ENCODE data around the gene PLPP6.
"Not testable (repeated sequence)": the region's sequence is repeated elsewhere in the genome, so short reads cannot be mapped to it uniquely, and the experiment has no call there.

Gene PLPP6

GRCh38 chr9:4662108-4662988, at the start of gene PLPP6:
Gene PLPP6 (plus strand): TSS chr9:4662294. CDS start chr9:4662376, 82 bp downstream.
- DNase-seq (ENCODE audit: low spot score) = peak; percentile 93

DNA sequence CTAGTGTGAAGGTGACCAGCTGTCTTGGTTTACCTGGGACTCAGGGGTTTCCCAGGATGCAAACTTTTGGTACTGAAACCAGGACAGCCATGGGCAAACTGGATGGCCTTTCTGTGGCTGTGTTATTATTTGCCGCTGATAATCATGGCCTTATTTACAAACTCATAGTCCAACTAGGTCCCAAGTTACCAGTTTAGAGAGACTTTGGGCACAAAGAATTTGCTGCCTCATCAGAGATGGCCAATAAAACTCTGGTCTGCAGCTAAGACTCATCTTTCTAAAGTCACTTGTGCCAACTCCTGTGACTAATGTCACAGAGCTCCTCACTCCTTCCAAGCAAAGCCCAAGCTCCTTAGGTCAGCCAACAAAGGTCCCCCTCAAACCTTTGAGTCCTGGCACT, 47.5 kb upstream of the PLPP6 start:
- no peak for DNase-seq (ENCODE audit: low spot score)

GRCh38 chr9:4615251-4615650, 46.8 kb upstream of the PLPP6 start:
- no peak for DNase-seq (ENCODE audit: low spot score)

DNA sequence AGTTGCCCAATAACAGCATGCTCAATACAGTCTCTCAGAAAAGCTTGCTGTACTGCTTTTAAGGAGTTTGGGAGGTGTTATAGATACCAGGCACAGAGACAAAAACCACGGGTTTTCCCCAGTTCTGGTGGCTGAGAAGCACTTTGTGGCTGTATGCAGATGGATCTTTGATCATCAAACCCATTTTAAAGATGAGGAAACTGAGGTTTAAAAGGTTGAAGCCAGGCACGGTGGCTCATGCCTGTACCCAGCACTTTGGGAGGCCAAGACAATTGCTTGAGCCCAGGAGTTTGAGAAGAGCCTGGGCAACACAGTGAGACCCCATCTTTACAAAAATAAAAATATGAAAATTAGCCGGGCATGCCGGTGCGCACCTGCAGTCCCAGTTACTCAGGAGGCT, 46.3 kb upstream of the PLPP6 start:
- DNase-seq (ENCODE audit: low spot score) = no peak

GRCh38 chr9:4617752-4618151, 44.3 kb upstream of the PLPP6 start:
- DNase-seq (ENCODE audit: low spot score) = no peak

DNA sequence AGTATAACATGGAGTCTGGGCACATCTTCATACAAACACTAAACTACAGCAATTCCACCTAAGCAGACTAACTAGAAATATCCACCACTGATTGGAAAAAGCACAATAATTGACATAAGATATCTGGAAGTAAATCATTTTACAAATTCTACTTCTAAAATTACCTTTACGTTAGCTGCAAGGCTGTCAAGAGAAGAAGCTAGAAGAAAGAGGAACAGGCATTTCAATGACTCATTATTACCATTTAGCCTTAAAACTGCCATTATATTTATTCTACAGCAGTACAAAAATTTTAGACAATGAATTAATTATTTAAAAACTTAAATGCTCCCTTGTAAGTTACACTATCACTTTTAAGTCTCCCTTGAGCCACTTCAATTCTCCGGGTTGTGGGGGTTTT, 43.4 kb upstream of the PLPP6 start:
- no peak for DNase-seq (ENCODE audit: low spot score)

- no peak for DNase-seq (ENCODE audit: low spot score)
These were observed 41.9 kb upstream of the PLPP6 start for GRCh38 chr9:4620057-4620765.

DNA sequence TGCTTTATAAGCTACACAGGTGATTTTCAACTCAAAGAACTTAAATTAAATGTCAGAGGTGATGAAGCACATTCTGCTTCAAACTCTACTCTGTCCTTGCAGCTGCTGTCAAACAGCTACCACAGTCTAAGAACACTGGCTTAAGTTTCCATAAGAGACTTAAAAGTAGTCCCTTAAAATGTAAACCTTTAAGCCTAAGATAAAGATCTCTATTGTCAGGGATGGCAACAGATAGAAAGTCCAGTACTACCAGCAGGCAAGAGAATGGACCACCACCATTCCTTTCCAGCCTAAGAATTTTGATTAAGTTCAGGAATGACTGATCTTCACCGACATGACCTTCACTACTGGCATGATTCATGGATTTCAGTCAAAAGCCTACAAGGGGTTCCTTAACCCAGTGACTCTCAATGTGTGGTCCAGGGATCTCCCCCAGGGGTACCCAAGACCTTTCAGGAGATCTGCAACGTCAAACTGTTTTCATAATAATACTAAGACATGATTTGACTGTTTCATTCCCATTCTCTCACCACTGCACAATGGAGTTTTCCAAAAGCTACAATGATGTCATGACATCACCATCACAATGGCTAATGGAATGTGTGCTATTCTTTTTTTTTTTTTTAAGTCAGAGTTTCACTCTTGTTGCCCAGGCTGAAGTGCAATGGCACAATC, 41.1 kb upstream of the PLPP6 start:
- DNase-seq (ENCODE audit: low spot score) = peak; percentile 23

DNA sequence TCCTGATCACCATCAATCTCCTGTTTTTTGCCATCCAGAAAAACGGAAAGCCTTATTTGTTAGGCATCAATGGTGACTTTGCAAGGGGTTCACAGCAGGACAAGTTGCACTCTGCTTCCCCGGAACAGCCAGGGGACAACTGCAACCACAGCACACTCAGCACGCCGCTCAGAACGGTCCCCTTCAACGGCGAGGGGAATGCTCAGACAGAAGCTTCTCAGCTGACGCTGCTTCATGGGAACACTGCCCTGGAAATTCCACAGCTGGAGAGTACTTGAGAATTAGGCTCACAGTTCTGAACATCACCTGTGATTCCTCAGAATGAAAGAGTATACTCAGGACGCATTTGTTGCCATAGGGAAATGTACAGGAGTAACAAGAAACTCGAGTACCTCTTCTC, 40.1 kb upstream of the PLPP6 start:
- peak; percentile 16 for DNase-seq (ENCODE audit: low spot score)

- peak; percentile 18 for DNase-seq (ENCODE audit: low spot score)
These were observed 31.3 kb upstream of the PLPP6 start for GRCh38 chr9:4630836-4631235.

DNA sequence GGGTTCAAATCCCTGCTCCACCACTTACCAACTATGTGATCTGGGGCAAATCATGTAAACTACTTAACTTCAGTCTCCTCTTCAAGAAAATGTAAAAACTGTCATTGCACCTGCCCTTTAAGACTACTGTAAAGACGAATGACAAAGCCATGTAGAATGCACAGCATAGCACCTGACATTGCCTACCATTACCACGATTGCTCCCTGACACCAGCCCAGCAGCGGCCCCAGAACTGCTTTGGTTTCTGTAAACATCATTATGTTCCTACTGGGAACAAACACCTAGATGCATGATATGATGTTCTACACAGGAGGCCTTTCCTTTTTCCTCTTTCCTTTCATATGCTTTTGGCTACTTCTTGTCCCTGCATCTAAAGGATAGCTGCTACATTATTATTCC, 23.1 kb upstream of the PLPP6 start:
- no peak for DNase-seq (ENCODE audit: low spot score)

DNA sequence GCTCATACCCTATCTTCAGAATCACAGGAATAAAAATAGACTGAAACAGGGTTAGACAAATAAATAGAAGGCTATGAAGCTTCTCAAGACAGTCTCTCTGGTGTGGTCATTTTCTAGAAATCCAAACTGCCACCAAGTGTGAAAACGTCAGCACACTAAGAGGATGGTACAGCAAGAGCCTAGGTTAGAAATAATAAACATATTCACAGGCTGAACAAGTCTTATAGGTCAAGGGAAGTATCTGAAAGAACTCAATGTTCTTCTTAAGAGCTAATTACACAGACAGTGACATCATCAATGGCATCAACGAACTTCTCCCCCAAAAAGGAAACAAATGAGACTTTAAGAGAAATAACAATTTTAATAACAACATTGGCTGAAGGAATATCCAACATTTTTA, 22.7 kb upstream of the PLPP6 start:
- no peak for DNase-seq (ENCODE audit: low spot score)

DNA sequence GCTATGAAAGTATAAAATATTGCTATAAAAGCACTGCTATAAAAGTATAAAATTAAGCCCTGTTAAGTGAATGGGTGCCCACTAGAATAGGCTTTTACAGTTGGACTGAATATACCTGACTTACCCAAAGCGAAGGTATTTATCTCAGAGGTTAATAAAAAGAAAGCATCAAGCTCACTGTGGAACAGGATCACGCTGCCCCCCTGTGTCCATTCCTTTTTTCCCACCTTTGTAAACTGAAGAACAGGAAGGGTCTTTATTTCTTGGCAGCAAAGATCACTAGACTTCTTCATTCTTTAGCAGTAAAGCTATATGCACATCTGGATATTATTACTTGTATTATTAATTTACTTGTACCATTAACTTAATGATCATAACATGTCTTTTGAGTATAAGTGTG, 22.1 kb upstream of the PLPP6 start:
- DNase-seq (ENCODE audit: low spot score) = peak; percentile 42

- no peak for DNase-seq (ENCODE audit: low spot score)
These were observed 19.7 kb upstream of the PLPP6 start for GRCh38 chr9:4642351-4642750.

DNA sequence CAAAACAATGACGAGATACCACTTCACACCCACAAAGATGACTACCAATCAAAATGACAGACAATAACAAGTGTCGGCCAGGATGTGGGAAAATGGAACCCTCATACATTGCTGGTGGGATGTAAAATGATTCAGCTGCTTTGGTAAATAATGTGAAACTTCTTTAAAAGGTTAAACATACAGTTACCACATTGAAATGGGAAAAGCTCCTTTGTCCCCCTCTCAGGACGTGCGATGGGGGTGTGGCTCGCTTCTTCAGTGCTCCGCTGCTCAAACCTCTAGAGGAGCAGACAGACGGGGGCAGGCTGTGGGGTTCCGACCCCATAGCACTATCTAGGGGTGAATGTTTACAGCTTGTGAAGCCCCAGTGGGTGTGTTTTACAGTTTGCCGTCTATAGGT, 8.0 kb upstream of the PLPP6 start:
- DNase-seq (ENCODE audit: low spot score) = no peak

DNA sequence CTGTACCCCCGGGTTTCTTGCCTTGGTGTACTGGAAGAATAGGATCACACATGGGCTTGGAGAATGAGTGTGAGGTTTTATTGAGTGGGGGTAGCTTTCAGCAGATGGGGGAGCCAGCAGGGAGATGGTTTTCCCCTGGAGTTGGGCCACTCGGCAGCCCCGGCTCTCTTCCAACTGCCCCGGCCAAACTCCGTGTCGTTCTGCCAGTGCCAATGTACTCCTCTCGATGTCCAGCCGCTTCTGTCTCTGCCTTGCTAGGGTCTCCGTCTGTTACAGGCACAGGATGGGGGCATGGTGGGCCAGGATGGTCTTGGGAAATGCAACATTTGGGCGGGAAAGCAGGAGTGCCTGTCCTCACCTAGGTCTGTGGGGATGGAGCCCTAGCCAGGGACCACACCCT, 7.6 kb upstream of the PLPP6 start:
- DNase-seq (ENCODE audit: low spot score) = no peak

DNA sequence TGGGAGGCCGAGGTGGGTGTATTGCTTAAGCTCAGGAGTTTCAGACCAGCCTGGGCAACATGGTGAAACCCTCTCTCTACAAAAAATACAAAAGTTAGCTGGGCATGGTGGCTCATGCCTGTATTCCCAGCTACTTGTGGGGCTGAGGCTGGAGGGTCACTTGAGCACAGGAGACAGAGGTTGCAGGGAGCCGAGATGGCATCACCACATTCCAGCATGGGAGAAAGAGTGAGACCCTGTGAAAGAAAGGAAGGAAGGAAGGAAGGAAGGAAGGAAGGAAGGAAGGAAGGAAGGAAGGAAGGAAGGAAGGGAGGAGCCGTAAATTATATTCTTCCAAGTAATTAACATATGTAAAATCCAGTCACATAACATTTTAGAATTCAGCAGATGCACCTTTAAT, 5.9 kb upstream of the PLPP6 start:
- DNase-seq (ENCODE audit: low spot score) = not testable (repeated sequence)

GRCh38 chr9:4656621-4657020, 5.5 kb upstream of the PLPP6 start:
- DNase-seq (ENCODE audit: low spot score) = no peak

GRCh38 chr9:4657426-4658159, 4.5 kb upstream of the PLPP6 start:
- DNase-seq (ENCODE audit: low spot score) = no peak

DNA sequence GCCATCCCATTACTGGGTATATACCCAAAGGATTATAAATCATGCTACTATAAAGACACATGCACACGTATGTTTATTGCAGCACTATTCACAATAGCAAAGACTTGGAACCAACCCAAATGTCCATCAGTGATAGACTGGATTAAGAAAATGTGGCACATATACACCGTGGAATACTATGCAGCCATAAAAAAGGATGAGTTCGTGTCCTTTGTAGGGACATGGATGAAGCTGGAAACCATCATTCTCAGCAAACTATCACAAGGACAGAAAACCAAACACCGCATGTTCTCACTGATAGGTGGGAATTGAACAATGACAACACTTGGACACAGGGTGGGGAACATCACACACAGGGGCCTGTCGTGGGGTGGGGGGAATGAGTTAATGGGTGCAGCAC, 1.4 kb upstream of the PLPP6 start:
- not testable (repeated sequence) for DNase-seq (ENCODE audit: low spot score)

- no peak for DNase-seq (ENCODE audit: low spot score)
These were observed 929 bp upstream of the PLPP6 start for GRCh38 chr9:4661165-4661564.

DNA sequence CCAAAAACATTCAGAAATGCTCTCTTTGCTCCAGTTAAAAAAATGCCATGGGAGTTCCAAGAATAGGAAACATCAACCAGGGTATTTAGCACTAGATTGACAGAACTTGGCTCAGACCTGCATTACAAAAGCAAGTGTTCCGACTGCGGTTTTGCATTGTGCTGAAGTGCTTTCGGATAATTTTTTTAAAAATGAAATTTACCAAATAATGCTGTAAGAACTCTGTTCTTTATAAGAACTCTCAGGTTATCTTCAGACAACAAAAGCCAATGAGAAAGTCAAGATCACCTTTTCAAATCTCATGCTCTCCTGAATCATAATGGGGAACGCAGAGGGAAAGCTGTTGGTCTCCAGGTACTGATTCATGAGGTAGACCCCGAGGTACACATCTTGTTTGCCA, 483 bp upstream of the PLPP6 start:
- DNase-seq (ENCODE audit: low spot score) = no peak

All from iPS-NIHi11 (cell line).